K562 (cell line): Measurements from ENCODE around the gene FOXR1. TPM values are rescaled to one million over a fixed set of nuclear protein-coding genes. Genes with fewer than 3 reads are reported as not detected.

ENCODE experiments used
- CEBPZ ChIP-seq: fragments of 150-350 bp; IDR thresholded peaks from 2 replicates; pipeline ENCODE4 v1.6.1; 2014; ENCODE audit warnings: low read depth, mild to moderate bottlenecking, low read length, borderline replicate concordance
- CHD1 ChIP-seq: fragments of 200-600 bp; sonication (generic); IDR thresholded peaks from one replicate; pipeline ENCODE4 v1.6.1; 2012; ENCODE audit warnings: mild to moderate bottlenecking, moderate library complexity, low read length, inconsistent platforms
- CHD2 ChIP-seq: IDR thresholded peaks from 2 replicates; pipeline ENCODE4 v1.6.1; 2011; ENCODE audit warnings: low read depth, low read length
- E2F5 ChIP-seq: sonication (generic); formaldehyde crosslinking; IDR thresholded peaks from 2 replicates; pipeline ENCODE4 v1.8.0; 2022; ENCODE audit warnings: mild to moderate bottlenecking, missing genetic modification reagents
- HEY1 ChIP-seq: fragments of 250-450 bp; sonication (Bioruptor Pico); IDR thresholded peaks from 2 replicates; pipeline ENCODE4 v1.5.0; 2020; ENCODE audit warnings: mild to moderate bottlenecking, moderate library complexity, borderline replicate concordance
- MTA2 ChIP-seq: fragments of 450-650 bp; IDR thresholded peaks from 2 replicates; pipeline ENCODE4 v1.6.1; 2016; ENCODE audit warnings: low read depth
- MXI1 ChIP-seq: IDR thresholded peaks from 2 replicates; pipeline ENCODE4 v1.6.1; 2011; ENCODE audit warnings: low read depth, mild to moderate bottlenecking, improper control_type of control experiment, low read length
- RREB1 ChIP-seq: fragments of 250-450 bp; sonication (Bioruptor Pico); IDR thresholded peaks from 2 replicates; pipeline ENCODE4 v1.4.0; 2020
- YBX1 ChIP-seq: fragments of 450-650 bp; IDR thresholded peaks from 2 replicates; pipeline ENCODE4 v1.7.1; 2016; ENCODE audit warnings: mild to moderate bottlenecking
- ZNF12 ChIP-seq: sonication (generic); formaldehyde crosslinking; IDR thresholded peaks from 2 replicates; pipeline ENCODE4 v1.4.0; 2020; ENCODE audit warnings: mild to moderate bottlenecking, missing genetic modification reagents
- ZNF263 ChIP-seq: sonication (generic); formaldehyde crosslinking; IDR thresholded peaks from 2 replicates; pipeline ENCODE4 v1.8.0; 2022; ENCODE audit warnings: mild to moderate bottlenecking, missing genetic modification reagents, borderline replicate concordance
- ZNF444 ChIP-seq: fragments of 250-450 bp; sonication (Bioruptor Pico); IDR thresholded peaks from 2 replicates; pipeline ENCODE4 v1.4.0; 2020; ENCODE audit warnings: mild to moderate bottlenecking, moderate library complexity
- polyA plus RNA-seq, 8 experiments: library from polyadenylated mRNA; depleted of rRNA in 4 of 8; stranded (reverse) in 5 of 8; unstranded in 3 of 8; fragments of >200 nt; fragmentation: Nextera tagmentation in 2 of 8; fragmentation: Illumina TruSeq in 1 of 8; extraction: Ambion mirVana in 2 of 8; extraction: Trizol in 1 of 8; gene quantifications; 2 replicates each; pipeline versions ENCODE4 v1.2.1 to v1.2.3, GENCODE V29; 2011 to 2014; ENCODE audit warnings: inconsistent platforms in 1 of 8, missing spikeins in 1 of 8
- total RNA-seq, 7 experiments: library from RNA; depleted of rRNA in 6 of 7; stranded (reverse); fragments of >200 nt in 6 of 7; fragmentation: Illumina TruSeq in 2 of 7; extraction: Trizol in 2 of 7; gene quantifications; 2 replicates each; pipeline versions ENCODE4 v1.2.1 to v1.2.3, GENCODE V29; 2011 to 2021; ENCODE audit warnings: low replicate concordance in 1 of 7
- TF ChIP-seq, protein P1 (sequence below): sonication (generic); formaldehyde crosslinking; IDR thresholded peaks from 2 replicates; pipeline ENCODE4 v1.8.1; 2023; ENCODE audit warnings: mild to moderate bottlenecking, missing genetic modification reagents
- TF ChIP-seq, protein P2 (sequence below): fragments of 450-650 bp; IDR thresholded peaks from 2 replicates; pipeline ENCODE4 v1.6.1; 2016; ENCODE audit warnings: low read depth, mild to moderate bottlenecking, moderate library complexity

Gene FOXR1
- total and polyA plus RNA-seq, 9 of the 15 experiments (the other 6 are each of a cell fraction or from before 2014, with no cell fraction given): not detected

- no peak for TF ChIP-seq CEBPZ
- no peak for TF ChIP-seq ZNF12
- TF ChIP-seq, protein P1, sequence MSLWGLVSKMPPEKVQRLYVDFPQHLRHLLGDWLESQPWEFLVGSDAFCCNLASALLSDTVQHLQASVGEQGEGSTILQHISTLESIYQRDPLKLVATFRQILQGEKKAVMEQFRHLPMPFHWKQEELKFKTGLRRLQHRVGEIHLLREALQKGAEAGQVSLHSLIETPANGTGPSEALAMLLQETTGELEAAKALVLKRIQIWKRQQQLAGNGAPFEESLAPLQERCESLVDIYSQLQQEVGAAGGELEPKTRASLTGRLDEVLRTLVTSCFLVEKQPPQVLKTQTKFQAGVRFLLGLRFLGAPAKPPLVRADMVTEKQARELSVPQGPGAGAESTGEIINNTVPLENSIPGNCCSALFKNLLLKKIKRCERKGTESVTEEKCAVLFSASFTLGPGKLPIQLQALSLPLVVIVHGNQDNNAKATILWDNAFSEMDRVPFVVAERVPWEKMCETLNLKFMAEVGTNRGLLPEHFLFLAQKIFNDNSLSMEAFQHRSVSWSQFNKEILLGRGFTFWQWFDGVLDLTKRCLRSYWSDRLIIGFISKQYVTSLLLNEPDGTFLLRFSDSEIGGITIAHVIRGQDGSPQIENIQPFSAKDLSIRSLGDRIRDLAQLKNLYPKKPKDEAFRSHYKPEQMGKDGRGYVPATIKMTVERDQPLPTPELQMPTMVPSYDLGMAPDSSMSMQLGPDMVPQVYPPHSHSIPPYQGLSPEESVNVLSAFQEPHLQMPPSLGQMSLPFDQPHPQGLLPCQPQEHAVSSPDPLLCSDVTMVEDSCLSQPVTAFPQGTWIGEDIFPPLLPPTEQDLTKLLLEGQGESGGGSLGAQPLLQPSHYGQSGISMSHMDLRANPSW (CRISPR knock-in tag): no peak
- TF ChIP-seq E2F5: no peak
- no peak for TF ChIP-seq YBX1
- no peak for TF ChIP-seq ZNF444 (CRISPR knock-in tag)
- TF ChIP-seq RREB1 (CRISPR knock-in tag): no peak
- TF ChIP-seq HEY1 (CRISPR knock-in tag): no peak
- no peak for TF ChIP-seq CHD1
- no peak for TF ChIP-seq MTA2
- TF ChIP-seq MXI1: peak; percentile 35; the same call in 1 of the 2 replicates
- no peak for TF ChIP-seq CHD2
- TF ChIP-seq, protein P2, sequence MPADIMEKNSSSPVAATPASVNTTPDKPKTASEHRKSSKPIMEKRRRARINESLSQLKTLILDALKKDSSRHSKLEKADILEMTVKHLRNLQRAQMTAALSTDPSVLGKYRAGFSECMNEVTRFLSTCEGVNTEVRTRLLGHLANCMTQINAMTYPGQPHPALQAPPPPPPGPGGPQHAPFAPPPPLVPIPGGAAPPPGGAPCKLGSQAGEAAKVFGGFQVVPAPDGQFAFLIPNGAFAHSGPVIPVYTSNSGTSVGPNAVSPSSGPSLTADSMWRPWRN: no peak
- TF ChIP-seq ZNF263 (CRISPR knock-in tag): no peak
Observed at GRCh38 chr11:118980191-118980881, 8.8 kb downstream of the FOXR1 start (continued).
